GM13977 (cell line): ENCODE results near the gene CFAP91.

Experiments
- DNase-seq: peaks from one replicate; pipeline ENCODE4 v3.0.0; 2012; ENCODE audit warnings: low spot score
- CTCF ChIP-seq: IDR thresholded peaks from 2 replicates; pipeline ENCODE4 v1.5.1; 2012; ENCODE audit warnings: mild to moderate bottlenecking, control low read depth; ENCODE audit not compliant: insufficient read depth; ENCODE audit errors: extremely low read depth, missing control alignments
- in situ Hi-C: fragments of 300-500 bp; cut with MboI; formaldehyde crosslinking; loops from one replicate; pipeline ENCODE4 v1.12.0; 2022; ENCODE audit warnings: low sequenced_read_pairs, low pct_unique_long_range_greater_than_20kb, mixed read lengths, inconsistent platforms; ENCODE audit not compliant: unreplicated experiment

Gene CFAP91

GRCh38 chr3:119731560-119732343 lies 28.9 kb downstream of the CFAP91 start:
- in situ Hi-C loops: no loop called here
- no peak for TF ChIP-seq CTCF
- no peak for DNase-seq

DNA sequence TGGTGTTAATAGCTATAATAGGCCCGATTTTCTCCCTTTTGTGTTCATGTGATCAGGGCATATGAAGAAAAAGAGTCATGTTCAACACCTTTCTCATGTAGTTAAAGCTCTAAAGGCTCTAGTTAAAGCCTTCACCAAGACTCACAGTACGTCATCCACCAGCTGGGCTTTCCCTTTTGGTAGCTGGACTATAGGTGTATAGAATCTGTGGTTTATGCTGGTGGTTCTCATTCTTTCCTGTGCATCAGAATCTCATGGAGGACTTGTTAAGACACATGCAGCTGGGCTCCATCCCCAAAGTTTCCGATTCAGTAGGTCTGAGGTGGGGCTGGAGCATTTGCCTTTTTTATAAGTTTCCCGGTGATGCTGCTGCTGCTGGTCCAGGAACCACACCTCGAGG lies 31.0 kb downstream of the CFAP91 start:
- in situ Hi-C loops: no loop called here
- TF ChIP-seq CTCF: no peak
- DNase-seq: peak; percentile 33

- no peak for DNase-seq
- in situ Hi-C loops: no loop called here
- no peak for TF ChIP-seq CTCF
Observed at GRCh38 chr3:119738741-119739140, 35.9 kb downstream of the CFAP91 start.

GRCh38 chr3:119741657-119742590 lies 39.1 kb downstream of the CFAP91 start:
- in situ Hi-C loops: no loop called here
- no peak for DNase-seq
- TF ChIP-seq CTCF: no peak

DNA sequence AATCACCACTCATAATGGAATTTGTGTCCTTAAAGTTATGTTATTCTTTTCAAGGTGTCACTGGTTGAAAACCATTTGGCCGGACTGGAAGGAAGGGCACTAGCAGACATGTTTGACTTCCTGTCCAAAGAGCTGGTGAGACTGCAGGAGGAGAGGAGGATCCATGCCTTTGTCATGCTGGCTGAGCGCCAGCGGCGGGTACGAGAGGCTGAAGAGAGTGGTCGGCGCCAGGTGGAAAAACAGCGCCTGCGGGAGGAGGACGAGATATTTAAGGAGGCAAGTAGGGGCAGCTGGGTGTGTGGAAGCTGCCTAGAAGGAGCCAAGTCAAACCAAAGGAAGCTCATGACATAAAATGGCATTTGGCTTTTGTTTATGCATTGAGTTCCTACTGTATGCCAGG lies 41.1 kb downstream of the CFAP91 start:
- no peak for TF ChIP-seq CTCF

GRCh38 chr3:119745942-119746341 lies 43.1 kb downstream of the CFAP91 start:
- in situ Hi-C loops: no loop called here
- DNase-seq: no peak
- TF ChIP-seq CTCF: no peak

More for the DNA sequence above, 41.1 kb downstream of the CFAP91 start:
- in situ Hi-C loops: no loop called here
- no peak for DNase-seq
